Endometrium (tissue), 2 donors: ENCODE measurements around the gene SLC7A9.
"Not testable (repeated sequence)": the region's sequence is repeated elsewhere in the genome, so short reads cannot be mapped to it uniquely, and the experiment has no call there.

Experiments
- FAIRE-seq: peaks from 2 replicates; lab custom pipeline; 2012; peaks lifted over from hg19 to GRCh38; lab: Jason Lieb, UNC
- donor health status: control.
- donor health status: control.

The SLC7A9 gene

GRCh38 chr19:32789429-32789828 is 80.1 kb downstream of the SLC7A9 start:
- FAIRE-seq: no peak

- FAIRE-seq: not testable (repeated sequence)
Observed at GRCh38 chr19:32787895-32788294, 81.7 kb downstream of the SLC7A9 start.

GRCh38 chr19:32787161-32787813 is 82.3 kb downstream of the SLC7A9 start:
- not testable (repeated sequence) for FAIRE-seq

- FAIRE-seq: not testable (repeated sequence)
Observed at GRCh38 chr19:32782089-32782488, 87.5 kb downstream of the SLC7A9 start.

- no peak for FAIRE-seq
Observed at GRCh38 chr19:32781280-32781679, 88.3 kb downstream of the SLC7A9 start.
